AG04449 (cell line): Measurements from ENCODE around the gene KCNMA1.

Experiments used
- CTCF ChIA-PET: fragments of 350-600 bp; formaldehyde crosslinking; extraction: SDS; loops from one replicate; lab custom pipeline; 2021; ENCODE audit warnings: antibody characterized with exemption; lab: Yijun Ruan, JAX
- POLR2A ChIA-PET: fragments of 400-600, 350-600 bp; formaldehyde crosslinking; extraction: SDS; loops from one replicate; lab custom pipeline; 2020; ENCODE audit warnings: antibody characterized with exemption, inconsistent platforms; lab: Yijun Ruan, JAX
- DNase-seq: peaks from one replicate; pipeline ENCODE4 v3.0.0-alpha.2; 2010; ENCODE audit warnings: low read depth, low spot score
- H3K4me3 ChIP-seq: 2 replicates; pipeline ENCODE4 v1.5.1; 2011; ENCODE audit warnings: low read depth, mild to moderate bottlenecking, control low read depth, low read length
- TF ChIP-seq, protein P1 (sequence below): IDR thresholded peaks from one replicate; pipeline ENCODE4 v1.5.1; 2011; ENCODE audit warnings: mild to moderate bottlenecking, moderate library complexity, low read length, control low read depth, inconsistent platforms; ENCODE audit not compliant: insufficient read depth; ENCODE audit errors: missing control alignments

Gene KCNMA1

DNA sequence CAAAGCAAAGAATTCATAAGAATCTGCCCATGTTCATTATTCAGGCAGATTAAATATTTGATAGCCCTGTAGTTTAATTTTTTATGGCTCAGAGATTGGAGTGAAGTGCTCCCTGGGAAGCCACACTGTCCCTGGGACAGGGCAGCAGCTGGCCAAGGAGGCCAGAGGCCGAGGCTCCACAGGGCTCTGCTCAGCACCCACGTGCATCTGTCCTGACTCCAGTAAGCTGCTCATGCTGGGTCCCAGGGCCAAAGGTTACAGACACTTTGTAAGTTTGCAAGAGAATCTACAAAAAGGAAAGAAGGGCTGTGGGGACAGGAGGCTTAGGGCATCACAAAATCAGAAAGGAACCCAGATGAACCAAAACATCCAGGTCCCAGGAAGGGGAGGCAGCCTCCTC, 155.5 kb downstream of the KCNMA1 start:
- no peak for DNase-seq
- TF ChIP-seq, protein P1, sequence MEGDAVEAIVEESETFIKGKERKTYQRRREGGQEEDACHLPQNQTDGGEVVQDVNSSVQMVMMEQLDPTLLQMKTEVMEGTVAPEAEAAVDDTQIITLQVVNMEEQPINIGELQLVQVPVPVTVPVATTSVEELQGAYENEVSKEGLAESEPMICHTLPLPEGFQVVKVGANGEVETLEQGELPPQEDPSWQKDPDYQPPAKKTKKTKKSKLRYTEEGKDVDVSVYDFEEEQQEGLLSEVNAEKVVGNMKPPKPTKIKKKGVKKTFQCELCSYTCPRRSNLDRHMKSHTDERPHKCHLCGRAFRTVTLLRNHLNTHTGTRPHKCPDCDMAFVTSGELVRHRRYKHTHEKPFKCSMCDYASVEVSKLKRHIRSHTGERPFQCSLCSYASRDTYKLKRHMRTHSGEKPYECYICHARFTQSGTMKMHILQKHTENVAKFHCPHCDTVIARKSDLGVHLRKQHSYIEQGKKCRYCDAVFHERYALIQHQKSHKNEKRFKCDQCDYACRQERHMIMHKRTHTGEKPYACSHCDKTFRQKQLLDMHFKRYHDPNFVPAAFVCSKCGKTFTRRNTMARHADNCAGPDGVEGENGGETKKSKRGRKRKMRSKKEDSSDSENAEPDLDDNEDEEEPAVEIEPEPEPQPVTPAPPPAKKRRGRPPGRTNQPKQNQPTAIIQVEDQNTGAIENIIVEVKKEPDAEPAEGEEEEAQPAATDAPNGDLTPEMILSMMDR: no peak
- H3K4me3 ChIP-seq: no peak overlapping the region
- POLR2A ChIA-PET: no interaction called here
- CTCF ChIA-PET: interaction anchor here (1.0 to 1.5 kb wide), 4 partner anchors 14 to 317 kb away, joined by 3 to 5 read pairs (median 4); no protein-coding TSS in a partner anchor

DNA sequence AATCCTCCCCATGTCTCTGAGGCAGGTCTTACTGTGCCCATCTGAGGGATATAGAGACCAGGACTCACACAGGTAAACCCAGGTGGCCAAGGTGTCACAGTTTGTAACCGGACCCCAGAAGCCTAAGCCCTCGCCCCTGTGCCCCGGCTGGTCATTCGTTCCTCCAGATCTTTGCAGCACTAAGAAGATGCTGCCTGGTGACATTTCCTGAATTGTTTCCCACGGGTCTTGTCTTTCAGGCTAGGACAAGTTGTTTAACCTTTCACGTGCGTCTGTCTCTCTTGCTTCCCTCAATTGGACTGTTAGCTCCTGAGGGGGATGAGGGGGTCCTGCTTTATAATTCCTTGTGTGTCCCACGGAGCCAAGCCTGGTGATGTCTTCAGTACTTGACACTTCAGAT, 158.0 kb downstream of the KCNMA1 start:
- H3K4me3 ChIP-seq: no peak overlapping the region
- ChIA-PET CTCF (interaction anchor here (1.1 to 1.4 kb wide), 4 partner anchors 13 to 306 kb away, joined by 3 to 9 read pairs (median 3); no protein-coding TSS in a partner anchor), POLR2A (no interaction called here)
- no peak for DNase-seq
- TF ChIP-seq, protein P1: no peak

DNA sequence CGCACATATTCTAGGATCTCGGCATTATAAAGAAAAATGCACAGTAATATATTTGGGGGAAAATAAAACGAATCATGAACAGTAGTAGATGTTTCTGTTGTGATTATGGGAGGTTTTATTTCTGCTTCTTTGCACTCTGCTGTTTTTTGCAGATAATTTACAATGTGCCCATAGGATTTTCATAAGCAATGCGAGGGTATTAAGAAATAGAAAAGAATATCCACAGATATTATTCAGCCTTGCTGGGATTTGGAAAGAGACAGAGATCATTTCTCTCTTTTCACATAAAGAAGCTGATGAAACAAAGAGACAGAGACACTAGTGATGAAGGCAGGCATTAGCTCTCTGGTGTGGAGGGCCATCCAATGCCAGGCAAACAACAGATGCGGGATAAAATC, 158.6 kb downstream of the KCNMA1 start:
- no peak for DNase-seq
- ChIA-PET POLR2A (no interaction called here), CTCF (interaction anchor here (1.1 kb wide), 1 partner anchor 14 kb away, joined by 3 read pairs; no protein-coding TSS in a partner anchor)
- H3K4me3 ChIP-seq: no peak overlapping the region
- TF ChIP-seq, protein P1: no peak

DNA sequence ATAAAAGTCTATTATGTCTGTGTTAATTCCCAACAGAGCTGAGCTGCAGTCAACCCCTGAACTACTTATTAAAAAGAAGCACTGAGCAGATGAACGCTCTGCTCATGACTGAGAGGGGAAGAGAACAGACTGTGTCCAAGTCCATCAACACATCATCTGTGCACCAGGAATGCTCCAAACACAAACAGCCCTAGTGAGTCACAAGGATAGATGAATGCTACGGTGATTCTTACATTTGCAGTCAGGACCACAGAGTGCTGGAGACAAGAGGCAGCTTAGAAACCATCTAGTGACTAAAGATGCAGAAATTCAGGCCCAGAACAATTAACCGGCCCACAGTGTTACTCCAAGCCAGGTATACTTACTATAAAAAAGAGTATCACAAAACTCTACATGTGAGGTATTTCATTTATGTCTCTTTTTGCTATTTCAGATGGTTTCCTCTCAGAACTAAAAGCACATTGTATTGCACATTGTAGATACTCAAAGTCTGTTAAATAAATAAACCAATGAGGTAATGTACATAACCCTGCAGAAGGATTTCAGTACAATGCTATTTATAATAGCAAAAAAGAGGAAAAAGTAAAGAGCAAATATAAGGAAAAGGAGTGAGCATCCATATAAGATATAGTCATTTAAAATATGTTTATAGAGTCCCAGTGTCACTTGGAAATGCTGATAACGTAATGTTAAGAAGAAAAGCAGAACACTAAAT, 159.2 kb downstream of the KCNMA1 start:
- ChIA-PET POLR2A (no interaction called here), CTCF (interaction anchor here (1.0 to 1.4 kb wide), 2 partner anchors 11 to 165 kb away, joined by 5 read pairs; no protein-coding TSS in a partner anchor)
- TF ChIP-seq, protein P1: no peak
- H3K4me3 ChIP-seq: no peak overlapping the region
- DNase-seq: peak; percentile 67

DNA sequence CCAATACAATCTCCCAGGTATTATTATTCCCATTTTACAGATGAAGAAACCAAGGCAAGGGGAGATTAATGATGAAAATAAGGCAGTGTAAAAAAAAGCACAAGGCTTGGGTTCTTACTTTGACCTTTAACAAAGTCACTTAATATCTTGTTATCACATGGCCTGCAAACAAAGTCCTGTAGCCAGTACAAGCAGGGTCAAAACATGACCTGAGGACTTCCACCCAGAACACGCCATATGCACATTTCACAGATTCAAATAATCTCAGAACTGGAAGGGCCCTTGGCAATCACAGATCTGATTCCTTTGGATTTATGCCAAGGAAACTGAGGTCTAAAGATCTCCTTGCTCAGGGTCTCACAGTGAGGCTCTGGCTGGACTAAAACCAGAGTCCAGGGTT, 162.1 kb downstream of the KCNMA1 start:
- DNase-seq: no peak
- CTCF ChIA-PET: no interaction called here
- H3K4me3 ChIP-seq: no peak overlapping the region
- TF ChIP-seq, protein P1: no peak
- POLR2A ChIA-PET: no interaction called here

DNA sequence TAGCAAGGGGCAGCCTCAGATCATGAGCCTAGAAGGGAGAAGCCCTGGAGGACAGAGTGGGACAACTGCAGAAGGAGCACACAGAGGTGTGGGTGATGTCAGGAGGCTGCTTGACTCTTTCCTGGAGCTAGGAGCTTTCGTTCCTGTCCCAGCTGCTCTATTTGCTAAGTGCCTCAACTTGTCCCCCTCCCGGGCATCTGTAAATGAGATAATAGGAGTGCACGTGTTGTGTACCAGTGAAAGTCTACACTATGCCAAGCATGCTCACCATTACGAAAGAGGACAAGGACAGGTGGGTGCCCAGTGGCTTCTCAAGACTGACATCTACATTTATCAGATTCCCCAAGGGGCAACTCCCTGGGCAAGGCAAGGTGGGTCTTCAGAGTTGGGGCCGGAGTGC, 162.7 kb downstream of the KCNMA1 start:
- TF ChIP-seq, protein P1: no peak
- CTCF ChIA-PET: no interaction called here
- no peak overlapping the region for H3K4me3 ChIP-seq
- DNase-seq: no peak
- POLR2A ChIA-PET: no interaction called here
